SK-N-SH treated with all-trans-retinoic acid at 6 μM for 48 hours (cell line): Measurements from ENCODE around the gene NHLRC3.
A peak's percentile ranks its signal among the peaks of the same experiment; 100 is the strongest.

ENCODE experiments used
- ATAC-seq: fragments of 200-7000 bp; cut with Tn5 transposase; 3 replicates; pipeline ENCODE4 v1.9.1; 2020; ENCODE audit warnings: mild to moderate bottlenecking, moderate library complexity
- BACH2 ChIP-seq: fragments of 250-450 bp; sonication (Bioruptor Pico); IDR thresholded peaks from 2 replicates; pipeline ENCODE4 v1.9.0; 2021; ENCODE audit warnings: mild to moderate bottlenecking, borderline replicate concordance
- CSDC2 ChIP-seq: fragments of 250-450 bp; sonication (Bioruptor Pico); IDR thresholded peaks from 2 replicates; pipeline ENCODE4 v1.5.0; 2020; ENCODE audit warnings: mild to moderate bottlenecking, moderate library complexity
- CSRNP3 ChIP-seq: fragments of 250-450 bp; sonication (Bioruptor Pico); IDR thresholded peaks from 2 replicates; pipeline ENCODE4 v1.5.1; 2021; ENCODE audit warnings: mild to moderate bottlenecking, moderate library complexity
- ESRRG ChIP-seq: fragments of 250-450 bp; sonication (Bioruptor Pico); IDR thresholded peaks from 2 replicates; pipeline ENCODE4 v1.6.1; 2021; ENCODE audit warnings: mild to moderate bottlenecking
- GLIS3 ChIP-seq: fragments of 250-450 bp; sonication (Bioruptor Pico); IDR thresholded peaks from 2 replicates; pipeline ENCODE4 v1.5.0; 2020; ENCODE audit warnings: mild to moderate bottlenecking, moderate library complexity
- ISL1 ChIP-seq: fragments of 250-450 bp; sonication (Bioruptor Pico); IDR thresholded peaks from 2 replicates; pipeline ENCODE4 v2.1.2; 2022; ENCODE audit warnings: mild to moderate bottlenecking, moderate library complexity
- OSR1 ChIP-seq: fragments of 250-450 bp; sonication (Bioruptor Pico); IDR thresholded peaks from 2 replicates; pipeline ENCODE4 v1.8.0; 2022; ENCODE audit warnings: moderate library complexity, mild to moderate bottlenecking, inconsistent platforms
- TOX ChIP-seq: fragments of 250-450 bp; sonication (Bioruptor Pico); IDR thresholded peaks from 2 replicates; pipeline ENCODE4 v1.8.0; 2021; ENCODE audit warnings: mild to moderate bottlenecking, moderate library complexity, borderline replicate concordance
- ZFP3 ChIP-seq: fragments of 250-450 bp; sonication (Bioruptor Pico); IDR thresholded peaks from 2 replicates; pipeline ENCODE4 v1.5.0; 2020; ENCODE audit warnings: mild to moderate bottlenecking, moderate library complexity
- ZFP30 ChIP-seq: fragments of 450-650 bp; formaldehyde crosslinking; IDR thresholded peaks from 2 replicates; pipeline ENCODE4 v1.5.0; 2022; ENCODE audit warnings: mild to moderate bottlenecking, moderate library complexity
- ZNF565 ChIP-seq: fragments of 450-650 bp; formaldehyde crosslinking; conservative IDR thresholded peaks from 2 replicates; pipeline ENCODE4 v1.5.0; 2020; ENCODE audit warnings: low read depth, mild to moderate bottlenecking, moderate library complexity
- TF ChIP-seq, protein P1 (sequence below): fragments of 250-450 bp; sonication (Bioruptor Pico); IDR thresholded peaks from 2 replicates; pipeline ENCODE4 v1.8.0; 2020; ENCODE audit warnings: mild to moderate bottlenecking, moderate library complexity, borderline replicate concordance
- TF ChIP-seq, protein P2 (sequence below): fragments of 250-450 bp; sonication (Bioruptor Pico); IDR thresholded peaks from 2 replicates; pipeline ENCODE4 v1.5.0; 2020; ENCODE audit warnings: mild to moderate bottlenecking, moderate library complexity
- TF ChIP-seq, protein P3 (sequence below): fragments of 250-450 bp; sonication (Bioruptor Pico); IDR thresholded peaks from 2 replicates; pipeline ENCODE4 v1.8.0; 2021; ENCODE audit warnings: low read depth, mild to moderate bottlenecking, moderate library complexity, borderline replicate concordance

The NHLRC3 gene, protein sequence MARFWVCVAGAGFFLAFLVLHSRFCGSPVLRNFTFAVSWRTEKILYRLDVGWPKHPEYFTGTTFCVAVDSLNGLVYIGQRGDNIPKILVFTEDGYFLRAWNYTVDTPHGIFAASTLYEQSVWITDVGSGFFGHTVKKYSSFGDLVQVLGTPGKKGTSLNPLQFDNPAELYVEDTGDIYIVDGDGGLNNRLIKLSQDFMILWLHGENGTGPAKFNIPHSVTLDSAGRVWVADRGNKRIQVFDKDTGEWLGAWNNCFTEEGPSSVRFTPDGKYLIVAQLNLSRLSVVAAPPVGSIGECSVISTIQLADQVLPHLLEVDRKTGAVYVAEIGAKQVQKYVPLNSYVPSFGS

DNA sequence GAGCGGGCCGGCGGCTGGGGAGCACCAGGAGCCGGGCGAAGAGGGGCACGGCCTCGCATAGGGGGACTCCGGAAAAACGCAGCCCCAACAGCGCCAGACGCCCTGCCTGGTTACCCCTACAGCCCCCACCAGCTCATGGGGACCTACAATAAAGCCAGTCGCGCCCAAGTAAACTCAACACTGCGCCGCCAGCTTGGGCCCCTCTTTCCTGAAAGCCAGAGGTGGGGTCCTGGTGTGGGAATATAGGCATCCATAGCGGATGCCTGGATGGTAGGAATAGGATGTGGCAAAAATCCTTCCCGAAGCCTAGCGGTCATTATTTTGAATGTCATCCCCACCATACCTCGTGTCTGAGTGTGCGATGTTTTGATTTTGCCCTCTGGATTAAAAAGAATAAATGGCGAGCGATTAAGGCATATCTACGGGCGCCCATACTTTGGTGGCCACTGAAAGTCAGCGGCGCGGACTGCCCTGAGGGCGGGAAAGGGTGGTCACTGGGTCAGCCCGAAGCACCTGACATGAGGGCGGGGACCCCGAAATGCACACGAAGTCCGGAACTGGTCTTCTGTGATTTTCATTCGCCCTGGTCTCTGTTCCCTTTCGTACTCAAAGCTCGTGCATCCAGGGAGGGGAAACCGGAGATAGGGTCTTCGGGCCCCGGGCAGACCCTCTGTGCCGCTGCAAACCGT, at the start of gene NHLRC3, which contains the start of gene PROSER1:
TSS of gene NHLRC3 (plus strand) at position 577 of the 689 bp plus-strand sequence. CDS start 184 bp downstream, outside the sequence.
TSS of gene PROSER1 (minus strand) at position 210 of the 689 bp plus-strand sequence. CDS start 847 bp downstream, outside the sequence.
- ATAC-seq: peak; percentile 95

DNA sequence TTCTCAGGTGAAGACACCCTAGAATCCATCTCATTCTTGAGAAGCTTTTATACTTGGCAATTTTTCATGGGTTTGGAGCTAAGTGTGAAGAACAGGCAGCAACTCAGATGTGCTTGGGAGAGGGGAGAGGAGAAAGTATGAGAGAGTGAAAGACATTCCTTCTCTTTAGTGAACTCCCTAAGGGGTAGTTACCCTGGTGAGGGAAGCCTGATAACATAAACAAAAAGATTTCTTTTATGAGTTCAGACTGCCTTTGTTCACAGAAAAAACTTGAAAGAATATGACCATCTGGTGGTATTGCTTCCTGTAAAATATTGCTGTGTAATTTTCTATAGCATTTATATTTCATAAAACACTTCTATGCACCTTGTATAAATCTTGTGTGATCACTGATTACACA, 47.6 kb upstream of the NHLRC3 start, which contains the start of gene STOML3:
TSS of gene STOML3 (minus strand) at position 139 of the 400 bp plus-strand sequence. CDS start at position 29, 110 bp downstream.
- no peak for ATAC-seq
- no peak for TF ChIP-seq BACH2 (CRISPR knock-in tag)
- TF ChIP-seq CSDC2 (CRISPR knock-in tag): no peak
- TF ChIP-seq, protein P1, sequence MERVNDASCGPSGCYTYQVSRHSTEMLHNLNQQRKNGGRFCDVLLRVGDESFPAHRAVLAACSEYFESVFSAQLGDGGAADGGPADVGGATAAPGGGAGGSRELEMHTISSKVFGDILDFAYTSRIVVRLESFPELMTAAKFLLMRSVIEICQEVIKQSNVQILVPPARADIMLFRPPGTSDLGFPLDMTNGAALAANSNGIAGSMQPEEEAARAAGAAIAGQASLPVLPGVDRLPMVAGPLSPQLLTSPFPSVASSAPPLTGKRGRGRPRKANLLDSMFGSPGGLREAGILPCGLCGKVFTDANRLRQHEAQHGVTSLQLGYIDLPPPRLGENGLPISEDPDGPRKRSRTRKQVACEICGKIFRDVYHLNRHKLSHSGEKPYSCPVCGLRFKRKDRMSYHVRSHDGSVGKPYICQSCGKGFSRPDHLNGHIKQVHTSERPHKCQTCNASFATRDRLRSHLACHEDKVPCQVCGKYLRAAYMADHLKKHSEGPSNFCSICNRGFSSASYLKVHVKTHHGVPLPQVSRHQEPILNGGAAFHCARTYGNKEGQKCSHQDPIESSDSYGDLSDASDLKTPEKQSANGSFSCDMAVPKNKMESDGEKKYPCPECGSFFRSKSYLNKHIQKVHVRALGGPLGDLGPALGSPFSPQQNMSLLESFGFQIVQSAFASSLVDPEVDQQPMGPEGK (CRISPR knock-in tag): no peak
- TF ChIP-seq CSRNP3: no peak
- TF ChIP-seq TOX: no peak
- TF ChIP-seq GLIS3 (CRISPR knock-in tag): no peak
- TF ChIP-seq, protein P2, sequence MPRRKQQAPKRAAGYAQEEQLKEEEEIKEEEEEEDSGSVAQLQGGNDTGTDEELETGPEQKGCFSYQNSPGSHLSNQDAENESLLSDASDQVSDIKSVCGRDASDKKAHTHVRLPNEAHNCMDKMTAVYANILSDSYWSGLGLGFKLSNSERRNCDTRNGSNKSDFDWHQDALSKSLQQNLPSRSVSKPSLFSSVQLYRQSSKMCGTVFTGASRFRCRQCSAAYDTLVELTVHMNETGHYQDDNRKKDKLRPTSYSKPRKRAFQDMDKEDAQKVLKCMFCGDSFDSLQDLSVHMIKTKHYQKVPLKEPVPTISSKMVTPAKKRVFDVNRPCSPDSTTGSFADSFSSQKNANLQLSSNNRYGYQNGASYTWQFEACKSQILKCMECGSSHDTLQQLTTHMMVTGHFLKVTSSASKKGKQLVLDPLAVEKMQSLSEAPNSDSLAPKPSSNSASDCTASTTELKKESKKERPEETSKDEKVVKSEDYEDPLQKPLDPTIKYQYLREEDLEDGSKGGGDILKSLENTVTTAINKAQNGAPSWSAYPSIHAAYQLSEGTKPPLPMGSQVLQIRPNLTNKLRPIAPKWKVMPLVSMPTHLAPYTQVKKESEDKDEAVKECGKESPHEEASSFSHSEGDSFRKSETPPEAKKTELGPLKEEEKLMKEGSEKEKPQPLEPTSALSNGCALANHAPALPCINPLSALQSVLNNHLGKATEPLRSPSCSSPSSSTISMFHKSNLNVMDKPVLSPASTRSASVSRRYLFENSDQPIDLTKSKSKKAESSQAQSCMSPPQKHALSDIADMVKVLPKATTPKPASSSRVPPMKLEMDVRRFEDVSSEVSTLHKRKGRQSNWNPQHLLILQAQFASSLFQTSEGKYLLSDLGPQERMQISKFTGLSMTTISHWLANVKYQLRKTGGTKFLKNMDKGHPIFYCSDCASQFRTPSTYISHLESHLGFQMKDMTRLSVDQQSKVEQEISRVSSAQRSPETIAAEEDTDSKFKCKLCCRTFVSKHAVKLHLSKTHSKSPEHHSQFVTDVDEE (CRISPR knock-in tag): no peak
- no peak for TF ChIP-seq ZFP30
- TF ChIP-seq OSR1 (CRISPR knock-in tag): no peak

More for the DNA sequence above, at the start of gene NHLRC3, which contains the start of gene PROSER1:
- TF ChIP-seq, protein P1 (CRISPR knock-in tag): peak; percentile 50; the same call in 1 of the 2 replicates
- TF ChIP-seq GLIS3 (CRISPR knock-in tag) (no peak), ZFP30 (no peak), ISL1 (CRISPR knock-in tag) (no peak)
- TF ChIP-seq, all 23 proteins: peak for 1

DNA sequence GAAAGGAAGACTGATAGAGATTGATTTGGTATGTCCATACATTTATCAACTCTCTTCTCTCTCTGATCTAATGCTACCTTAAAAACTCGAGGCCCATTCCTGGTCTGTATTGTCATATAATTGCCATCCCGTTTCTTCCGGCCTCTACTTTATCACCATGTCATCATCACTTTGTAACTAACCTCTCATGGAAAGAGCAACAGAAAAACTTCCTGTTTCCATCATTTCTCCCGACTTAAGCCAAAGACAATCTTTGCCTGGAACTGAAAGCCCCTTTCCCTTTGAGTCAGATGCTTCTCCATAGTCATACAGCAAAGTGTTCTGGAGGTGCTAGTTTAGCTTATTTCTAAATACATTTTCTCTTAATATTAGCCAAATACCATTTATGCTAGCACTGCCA, 44.9 kb upstream of the NHLRC3 start:
- TF ChIP-seq ZFP3 (CRISPR knock-in tag): no peak
- TF ChIP-seq OSR1 (CRISPR knock-in tag): no peak
- TF ChIP-seq TOX: no peak
- TF ChIP-seq CSRNP3: no peak

DNA sequence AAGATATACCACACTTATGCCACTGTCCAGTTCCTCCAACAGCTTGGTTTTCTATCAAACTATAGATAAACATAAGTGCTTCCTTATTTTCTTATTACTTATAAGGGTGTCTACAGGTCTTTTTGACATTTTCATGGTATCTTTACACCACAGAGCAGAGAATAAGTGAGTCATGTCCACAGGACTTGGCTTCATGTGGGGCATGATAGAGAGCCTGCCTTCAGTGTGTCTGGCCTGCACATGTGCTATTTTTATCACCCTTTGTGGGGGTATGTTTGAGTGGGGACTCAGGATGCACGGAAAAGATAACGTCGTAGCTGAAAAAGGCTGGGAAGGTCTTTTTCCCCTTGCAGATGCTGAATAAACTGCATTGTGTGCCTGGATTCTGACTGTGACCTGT, 39.5 kb upstream of the NHLRC3 start:
- no peak for ATAC-seq
- TF ChIP-seq TOX (no peak), GLIS3 (CRISPR knock-in tag) (no peak), ESRRG (no peak), ZFP3 (CRISPR knock-in tag) (no peak), OSR1 (CRISPR knock-in tag) (no peak), ZNF565 (no peak)
- TF ChIP-seq, protein P3, sequence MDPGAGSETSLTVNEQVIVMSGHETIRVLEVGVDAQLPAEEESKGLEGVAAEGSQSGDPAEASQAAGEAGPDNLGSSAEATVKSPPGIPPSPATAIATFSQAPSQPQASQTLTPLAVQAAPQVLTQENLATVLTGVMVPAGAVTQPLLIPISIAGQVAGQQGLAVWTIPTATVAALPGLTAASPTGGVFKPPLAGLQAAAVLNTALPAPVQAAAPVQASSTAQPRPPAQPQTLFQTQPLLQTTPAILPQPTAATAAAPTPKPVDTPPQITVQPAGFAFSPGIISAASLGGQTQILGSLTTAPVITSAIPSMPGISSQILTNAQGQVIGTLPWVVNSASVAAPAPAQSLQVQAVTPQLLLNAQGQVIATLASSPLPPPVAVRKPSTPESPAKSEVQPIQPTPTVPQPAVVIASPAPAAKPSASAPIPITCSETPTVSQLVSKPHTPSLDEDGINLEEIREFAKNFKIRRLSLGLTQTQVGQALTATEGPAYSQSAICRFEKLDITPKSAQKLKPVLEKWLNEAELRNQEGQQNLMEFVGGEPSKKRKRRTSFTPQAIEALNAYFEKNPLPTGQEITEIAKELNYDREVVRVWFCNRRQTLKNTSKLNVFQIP: no peak
- TF ChIP-seq, protein P1 (CRISPR knock-in tag): no peak
- TF ChIP-seq, protein P2 (CRISPR knock-in tag): no peak

More for the DNA sequence above, 44.9 kb upstream of the NHLRC3 start:
- ATAC-seq: no peak
